Stomach (tissue), 9 donors: ENCODE data around the gene TMPRSS11D. TPM values are rescaled to one million over a fixed set of nuclear protein-coding genes. Genes with fewer than 3 reads are reported as not detected.

ENCODE experiments used
- DNase-seq, 2 donors: peaks; one replicate each; pipeline versions ENCODE4 v3.0.0 to v3.0.0-alpha.2; 2013 to 2019
- H3K27ac ChIP-seq, 5 donors: fragments of 200-600 bp in 4 of 5; sonication (generic) in 4 of 5; one replicate each; pipeline ENCODE4 v1.5.1; 2013 to 2019; ENCODE audit warnings: mild to moderate bottlenecking in 1 of 5, moderate library complexity in 1 of 5
- H3K27me3 ChIP-seq, 3 donors: fragments of 200-600 bp; sonication (generic); one replicate each; pipeline ENCODE4 v1.5.1; 2017 to 2019; ENCODE audit warnings: mixed run types in 1 of 3
- H3K36me3 ChIP-seq, 4 donors: fragments of 200-600 bp; sonication (generic); 1 replicate in 3 of 4; 2 replicates in 1 of 4; pipeline ENCODE4 v1.5.1; 2016 to 2019
- H3K4me1 ChIP-seq, 4 donors: fragments of 200-600 bp; sonication (generic); one replicate each; pipeline ENCODE4 v1.5.1; 2016 to 2019
- H3K4me3 ChIP-seq, 4 donors: fragments of 200-600 bp; sonication (generic) in 3 of 4; one replicate each; pipeline ENCODE4 v1.5.1; 2016 to 2019; ENCODE audit warnings: mild to moderate bottlenecking in 1 of 4
- H3K9me3 ChIP-seq, 4 donors: fragments of 200-600 bp; sonication (generic); one replicate each; pipeline ENCODE4 v1.5.1; 2016 to 2019
- CTCF ChIP-seq, 7 experiments: fragments of 450-650 bp in 4 of 7; fragments of 200-600 bp in 3 of 7; sonication (generic) in 3 of 7; IDR thresholded peaks; one replicate each; pipeline ENCODE4 v1.5.1; 2016 to 2019; ENCODE audit warnings: antibody characterized with exemption in 7 of 7, control low read depth in 2 of 7, mild to moderate bottlenecking in 1 of 7
- EP300 ChIP-seq: sonication (generic); formaldehyde crosslinking; IDR thresholded peaks from one replicate; pipeline ENCODE4 v1.6.1; 2017; ENCODE audit warnings: antibody characterized with exemption
- POLR2A ChIP-seq, 4 donors: fragments of 450-650 bp; IDR thresholded peaks; one replicate each; pipeline ENCODE4 v1.6.1; 2016; ENCODE audit warnings: antibody characterized with exemption in 4 of 4, control low read depth in 2 of 4, mild to moderate bottlenecking in 1 of 4, moderate library complexity in 1 of 4
- POLR2AphosphoS5 ChIP-seq, 3 donors: sonication (generic); formaldehyde crosslinking; IDR thresholded peaks; one replicate each; pipeline ENCODE4 v1.6.1; 2016; ENCODE audit warnings: antibody characterized with exemption in 3 of 3
- WGBS, 5 donors: extraction: QIAGEN DNeasy Blood & Tissue Kit in 3 of 5; methylation state at CpG; one replicate each; pipeline versions ENCODE4 v1.1.5 to v1.1.7; 2013 to 2018; 5-methylcytosine and 5-hydroxymethylcytosine counted together
- intact Hi-C: fragments of 100-400 bp; cut with DNase I; formaldehyde crosslinking; loops from one replicate; pipeline ENCODE4 v1.15.1; 2023; ENCODE audit warnings: low total_unique reads
- polyA plus RNA-seq, 3 donors: library from polyadenylated mRNA; stranded (reverse); fragments of 200-250 nt; gene quantifications; one replicate each; pipeline ENCODE4 v1.2.3, GENCODE V29; 2013
- total RNA-seq, 5 donors: library from RNA; depleted of rRNA; stranded (reverse); fragments of >200 nt; gene quantifications; one replicate each; pipeline versions ENCODE4 v1.1.0 to v1.2.3, GENCODE V29; 2014 to 2016
- donor health status: healthy with polysubstance abuse.
- donor health status: Bipolar disorder and iron deficiency.
- donor health status: healthy.

Gene TMPRSS11D
- total and polyA plus RNA-seq, 8 donors: 27.3 TPM; not detected in 7

- Histone ChIP-seq H3K9me3 (no peaks in the 10 kb centered on the region), H3K36me3 (no peaks in the 10 kb centered on the region), H3K27me3 (no peaks in the 10 kb centered on the region), H3K4me1 (no peaks in the 10 kb centered on the region), H3K4me3 (no peak overlapping the region), H3K27ac (no peak overlapping the region)
- intact Hi-C loops: no loop called here
- 71 to 83% (median 81%) methylated on average over 2 of the region's 2 CpGs for WGBS, 5 donors
- DNase-seq: no peak
- TF ChIP-seq CTCF (IDR thresholded peaks at IDR 0.05) (no peak), EP300 (no peak), POLR2AphosphoS5 (IDR thresholded peaks at IDR 0.05) (no peak), POLR2A (IDR thresholded peaks at IDR 0.05) (no peak)
These were observed 98.3 kb downstream of the TMPRSS11D start for GRCh38 chr4:67785528-67785927.

- no peaks in the 10 kb centered on the region for H3K9me3 ChIP-seq
- intact Hi-C loops: no loop called here
- H3K4me3 ChIP-seq: no peak overlapping the region
- no peaks in the 10 kb centered on the region for H3K4me1 ChIP-seq
- no peak overlapping the region for H3K27ac ChIP-seq
- DNase-seq: no peak
- no peak for TF ChIP-seq POLR2A (IDR thresholded peaks at IDR 0.05)
- TF ChIP-seq CTCF (IDR thresholded peaks at IDR 0.05): no peak
- TF ChIP-seq EP300: no peak
- TF ChIP-seq POLR2AphosphoS5 (IDR thresholded peaks at IDR 0.05): no peak
- H3K36me3 ChIP-seq: no peaks in the 10 kb centered on the region
- no peaks in the 10 kb centered on the region for H3K27me3 ChIP-seq
- WGBS, 5 donors: 53 to 78% (median 68%) methylated on average over 2 of the region's 2 CpGs
These were observed 104.2 kb downstream of the TMPRSS11D start for GRCh38 chr4:67779631-67780030.

DNA sequence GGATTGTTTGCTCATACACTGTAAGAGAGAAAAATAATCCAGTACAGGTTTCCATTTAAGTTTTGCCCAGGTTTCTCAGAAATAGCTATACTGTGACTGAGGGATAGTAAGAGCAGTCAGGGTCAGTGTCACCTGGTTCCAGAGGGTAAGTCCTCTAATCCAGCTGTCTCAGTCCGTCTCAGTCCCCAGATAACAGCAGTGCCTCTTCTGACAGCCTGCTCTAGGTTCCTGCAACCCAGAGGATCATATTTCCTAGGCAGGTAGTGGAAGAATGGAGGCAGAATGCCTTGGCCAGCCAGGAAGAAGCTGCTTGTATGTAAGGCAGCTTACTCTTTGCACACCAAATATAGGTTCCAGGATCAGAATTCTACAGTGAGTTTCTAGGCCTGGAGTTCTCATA, 107.1 kb downstream of the TMPRSS11D start:
- H3K27me3 ChIP-seq: no peaks in the 10 kb centered on the region
- no peaks in the 10 kb centered on the region for H3K4me1 ChIP-seq
- WGBS, 5 donors: 17 to 89% (median 44%) methylated on average over 1 of the region's 1 CpG
- no peak overlapping the region for H3K4me3 ChIP-seq
- DNase-seq: no peak
- no peak for TF ChIP-seq POLR2A (IDR thresholded peaks at IDR 0.05)
- no peak for TF ChIP-seq CTCF (IDR thresholded peaks at IDR 0.05)
- no peak for TF ChIP-seq EP300
- TF ChIP-seq POLR2AphosphoS5 (IDR thresholded peaks at IDR 0.05): no peak
- H3K27ac ChIP-seq: no peak overlapping the region
- H3K9me3 ChIP-seq: no peaks in the 10 kb centered on the region
- no peaks in the 10 kb centered on the region for H3K36me3 ChIP-seq
- intact Hi-C loops: no loop called here

Other genes starting within 250 kb of the TMPRSS11D start
- 100 to 1,000 TPM in 1 of 5 donors, 10 to 100 TPM in 3, 1 to 10 TPM in 1; 5.8 to 253 (median 35.4) TPM for gene UBA6, start 182.8 kb downstream of the TMPRSS11D start, total RNA-seq
- gene UBA6, start 182.8 kb downstream of the TMPRSS11D start, polyA plus RNA-seq: 1 to 10 TPM; 2.0 to 7.3 (median 4.9) TPM
- gene GNRHR, start 129.6 kb downstream of the TMPRSS11D start, total RNA-seq: not detected
- not detected for gene GNRHR, start 129.6 kb downstream of the TMPRSS11D start, polyA plus RNA-seq
- gene TMPRSS11A, start 79.5 kb upstream of the TMPRSS11D start, total RNA-seq: under 1 TPM in 1 of 5 donors, not detected in 4; 0.73 TPM
- gene TMPRSS11A, start 79.5 kb upstream of the TMPRSS11D start, polyA plus RNA-seq: 10 to 100 TPM in 1 of 3 donors, not detected in 2; 17.5 TPM
- not detected for gene TMPRSS11F, start 245.9 kb upstream of the TMPRSS11D start, total RNA-seq
- gene TMPRSS11F, start 245.9 kb upstream of the TMPRSS11D start, polyA plus RNA-seq: 1 to 10 TPM in 1 of 3 donors, not detected in 2; 1.4 TPM